ENCODE results near the gene MB. TPM values are rescaled to one million over a fixed set of nuclear protein-coding genes. Genes with fewer than 3 reads are reported as not detected.

Gene MB
- total and polyA plus RNA-seq, 3 donors from 2014 or later: 0.93 to 62.6 (median 2.2) TPM

DNA sequence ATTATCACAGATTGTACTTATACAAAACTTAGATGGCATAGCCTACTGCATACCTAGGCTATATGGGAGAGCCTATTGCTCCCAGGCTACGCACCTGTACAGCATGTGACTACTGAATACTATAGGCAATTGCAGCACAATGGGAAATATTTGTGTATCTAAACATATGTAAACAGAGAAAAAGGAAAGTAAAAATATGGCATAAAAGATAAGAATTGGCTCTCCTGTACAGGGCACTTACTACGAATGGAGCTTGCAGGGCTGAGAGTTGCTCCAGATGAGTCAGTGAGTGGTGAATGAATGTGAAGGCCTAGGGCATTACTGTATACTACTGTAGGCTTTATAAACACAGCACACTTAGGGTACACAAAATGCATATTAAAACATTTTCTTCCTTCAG lies 44.3 kb upstream of the MB start:
- intact Hi-C loops (cut with DNase I; ENCODE audit: low total_unique reads): no loop called here
- DNase-seq: no peak
- Histone ChIP-seq H3K36me3 (ENCODE audit: low read depth, missing control alignments) (no peaks in the 10 kb centered on the region), H3K4me1 (peaks cover 7% of the 10 kb centered on the region), H3K27me3 (no peaks in the 10 kb centered on the region), H3K9me3 (no peaks in the 10 kb centered on the region), H3K4me3 (no peak overlapping the region), H3K27ac (no peak overlapping the region)
- WGBS, 2 donors: 71 to 91% methylated on average over 2 of the region's 2 CpGs
- TF ChIP-seq, protein P1, sequence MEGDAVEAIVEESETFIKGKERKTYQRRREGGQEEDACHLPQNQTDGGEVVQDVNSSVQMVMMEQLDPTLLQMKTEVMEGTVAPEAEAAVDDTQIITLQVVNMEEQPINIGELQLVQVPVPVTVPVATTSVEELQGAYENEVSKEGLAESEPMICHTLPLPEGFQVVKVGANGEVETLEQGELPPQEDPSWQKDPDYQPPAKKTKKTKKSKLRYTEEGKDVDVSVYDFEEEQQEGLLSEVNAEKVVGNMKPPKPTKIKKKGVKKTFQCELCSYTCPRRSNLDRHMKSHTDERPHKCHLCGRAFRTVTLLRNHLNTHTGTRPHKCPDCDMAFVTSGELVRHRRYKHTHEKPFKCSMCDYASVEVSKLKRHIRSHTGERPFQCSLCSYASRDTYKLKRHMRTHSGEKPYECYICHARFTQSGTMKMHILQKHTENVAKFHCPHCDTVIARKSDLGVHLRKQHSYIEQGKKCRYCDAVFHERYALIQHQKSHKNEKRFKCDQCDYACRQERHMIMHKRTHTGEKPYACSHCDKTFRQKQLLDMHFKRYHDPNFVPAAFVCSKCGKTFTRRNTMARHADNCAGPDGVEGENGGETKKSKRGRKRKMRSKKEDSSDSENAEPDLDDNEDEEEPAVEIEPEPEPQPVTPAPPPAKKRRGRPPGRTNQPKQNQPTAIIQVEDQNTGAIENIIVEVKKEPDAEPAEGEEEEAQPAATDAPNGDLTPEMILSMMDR (IDR thresholded peaks at IDR 0.05): no peak
- no peak for TF ChIP-seq POLR2A (IDR thresholded peaks at IDR 0.05)

DNA sequence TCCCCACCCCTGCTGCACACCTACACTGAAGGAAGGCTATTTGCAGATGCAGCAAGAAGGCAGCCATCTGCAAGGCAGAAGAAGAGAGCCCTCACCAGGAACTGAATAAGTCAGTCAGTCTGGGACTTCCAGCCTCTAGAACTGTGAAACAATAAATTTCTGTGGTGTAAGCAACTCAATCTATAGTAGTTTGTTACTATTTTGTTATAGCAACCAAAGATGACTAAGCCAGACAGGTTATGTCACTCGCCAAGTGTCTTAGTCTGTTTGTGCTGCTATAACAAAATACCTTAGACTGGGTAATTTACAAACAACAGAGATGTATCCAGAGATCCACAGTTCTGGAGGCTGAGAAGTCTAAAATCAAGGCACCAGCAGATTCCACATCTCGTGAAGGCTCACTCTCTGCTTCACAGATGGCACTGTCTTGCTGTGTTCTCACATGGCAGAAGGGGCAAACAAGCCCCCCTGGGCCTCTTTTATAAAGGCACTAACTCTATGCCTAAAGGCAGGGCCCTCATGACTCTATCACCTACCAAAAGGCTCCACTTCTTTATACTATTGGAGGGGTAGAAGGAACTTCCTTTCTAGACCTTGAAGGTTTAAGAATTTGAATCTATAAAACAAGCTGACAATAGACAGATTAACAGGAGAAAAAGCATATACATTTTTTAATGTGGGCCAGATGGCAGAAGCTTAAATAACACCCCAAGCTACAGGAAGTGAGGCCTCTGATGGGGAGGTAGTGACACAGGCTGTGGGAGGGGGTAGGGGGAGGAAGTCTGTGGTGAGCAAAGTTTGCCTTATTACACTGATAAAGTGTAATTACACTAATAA lies 43.4 kb upstream of the MB start:
- H3K4me3 ChIP-seq: no peak overlapping the region
- H3K27me3 ChIP-seq: no peaks in the 10 kb centered on the region
- no peaks in the 10 kb centered on the region for H3K9me3 ChIP-seq
- no peaks in the 10 kb centered on the region for H3K36me3 ChIP-seq (ENCODE audit: low read depth, missing control alignments)
- no peak for TF ChIP-seq POLR2A (IDR thresholded peaks at IDR 0.05)
- TF ChIP-seq, protein P1 (IDR thresholded peaks at IDR 0.05): no peak
- DNase-seq: no peak
- peaks cover 7% of the 10 kb centered on the region for H3K4me1 ChIP-seq
- WGBS, 2 donors: 86 to 93% methylated on average over 2 of the region's 2 CpGs
- intact Hi-C loops (cut with DNase I; ENCODE audit: low total_unique reads): no loop called here
- no peak overlapping the region for H3K27ac ChIP-seq

DNA sequence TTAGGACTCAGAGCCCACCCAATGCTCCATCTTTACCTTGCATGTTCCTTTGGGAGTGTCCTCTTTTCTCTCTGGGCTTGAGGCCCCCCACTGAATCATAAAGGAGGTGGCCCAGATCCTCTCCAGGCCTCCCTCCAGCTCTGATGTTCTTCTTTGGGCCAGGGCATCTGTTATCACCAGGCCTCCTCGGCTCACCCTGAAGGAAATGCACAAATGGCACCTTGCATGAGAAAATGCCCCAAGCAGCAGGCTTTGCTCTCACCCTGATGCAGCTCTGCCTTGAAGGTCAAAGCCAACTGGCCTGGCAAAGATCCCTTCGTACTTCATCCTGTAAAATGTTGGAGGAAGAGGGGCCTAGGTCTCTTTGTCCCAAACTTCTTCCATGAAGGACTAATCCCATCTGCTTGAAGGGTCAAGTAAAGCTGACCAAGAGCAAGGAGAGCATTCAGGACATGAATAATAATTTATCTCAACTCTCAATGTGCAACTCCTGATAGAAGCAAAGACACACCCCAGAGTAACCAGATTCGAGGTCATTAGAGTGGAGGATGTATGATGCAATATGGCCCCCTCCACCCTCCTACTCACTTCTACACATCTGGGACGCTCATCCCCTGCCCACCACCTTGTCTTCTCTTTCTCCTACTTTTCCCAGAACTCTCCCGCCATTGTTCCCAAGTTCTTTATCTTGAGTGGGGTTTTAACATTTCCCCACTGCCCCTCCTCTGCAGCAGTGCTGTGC lies 40.6 kb upstream of the MB start:
- intact Hi-C loops (cut with DNase I; ENCODE audit: low total_unique reads): no loop called here

DNA sequence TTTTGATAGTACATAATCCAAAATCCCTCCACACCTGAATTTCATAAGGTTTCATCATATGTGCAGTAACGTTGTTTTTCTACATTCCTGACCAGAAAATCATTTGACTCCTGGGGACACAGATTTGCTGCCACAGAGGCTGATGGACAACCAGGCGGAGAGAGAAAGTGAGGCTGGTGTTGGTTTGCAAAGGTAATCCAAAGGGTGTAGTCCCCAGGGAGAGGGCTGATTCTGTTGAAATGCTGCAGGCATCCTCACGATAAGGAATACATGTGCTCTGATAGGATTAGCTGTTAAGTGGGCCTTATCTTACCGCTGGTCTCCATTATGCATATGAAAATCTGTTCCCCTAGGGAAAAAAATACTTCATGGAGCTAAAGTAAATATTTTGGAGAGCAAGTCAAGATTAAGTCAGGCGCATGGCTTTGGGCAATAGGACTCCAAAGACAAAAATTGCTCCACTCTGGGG lies 39.2 kb upstream of the MB start:
- TF ChIP-seq POLR2A (IDR thresholded peaks at IDR 0.05): no peak
- TF ChIP-seq, protein P1 (IDR thresholded peaks at IDR 0.05): no peak
- WGBS, 2 donors: 94 to 96% methylated on average over 5 of the region's 5 CpGs
- Histone ChIP-seq H3K4me3 (no peak overlapping the region), H3K4me1 (no peaks in the 10 kb centered on the region), H3K27ac (no peak overlapping the region), H3K36me3 (ENCODE audit: low read depth, missing control alignments) (no peaks in the 10 kb centered on the region), H3K9me3 (no peaks in the 10 kb centered on the region), H3K27me3 (no peaks in the 10 kb centered on the region)
- intact Hi-C loops (cut with DNase I; ENCODE audit: low total_unique reads): no loop called here
- DNase-seq: no peak

More for the DNA sequence above, 40.6 kb upstream of the MB start:
- H3K4me1 ChIP-seq: no peaks in the 10 kb centered on the region
- no peak overlapping the region for H3K27ac ChIP-seq
- no peak for DNase-seq
- no peaks in the 10 kb centered on the region for H3K9me3 ChIP-seq
- TF ChIP-seq POLR2A (IDR thresholded peaks at IDR 0.05): no peak
- TF ChIP-seq, protein P1 (IDR thresholded peaks at IDR 0.05): no peak
- H3K36me3 ChIP-seq (ENCODE audit: low read depth, missing control alignments): no peaks in the 10 kb centered on the region
- WGBS, 2 donors: 63 to 66% methylated on average over 5 of the region's 5 CpGs
- H3K4me3 ChIP-seq: no peak overlapping the region
- no peaks in the 10 kb centered on the region for H3K27me3 ChIP-seq

All from testis (tissue), 3 donors.